ENCODE results near the gene RHBDD2.
"Not testable (repeated sequence)": the region's sequence is repeated elsewhere in the genome, so short reads cannot be mapped to it uniquely, and the experiment has no call there.

DNA sequence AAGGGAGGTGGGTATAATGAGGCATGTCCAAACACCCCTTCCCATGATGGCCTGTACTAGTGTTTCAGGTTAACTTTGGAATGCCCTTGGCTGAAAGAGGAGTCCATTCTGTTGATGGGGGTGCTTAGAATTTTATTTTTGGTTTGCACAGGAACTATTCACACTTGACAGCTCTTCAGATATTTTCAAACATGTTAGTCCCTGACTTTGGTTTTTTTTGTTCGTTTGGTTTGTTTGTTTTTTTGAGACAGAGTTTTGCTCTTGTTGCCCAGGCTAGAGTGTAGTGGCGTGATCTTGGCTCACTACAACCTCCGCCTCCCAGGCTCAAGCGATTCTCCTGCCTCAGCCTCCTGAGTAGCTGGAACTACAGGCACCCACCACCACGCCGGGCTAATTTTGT lies 33.7 kb upstream of the RHBDD2 start:
- TF ChIP-seq, protein P1, sequence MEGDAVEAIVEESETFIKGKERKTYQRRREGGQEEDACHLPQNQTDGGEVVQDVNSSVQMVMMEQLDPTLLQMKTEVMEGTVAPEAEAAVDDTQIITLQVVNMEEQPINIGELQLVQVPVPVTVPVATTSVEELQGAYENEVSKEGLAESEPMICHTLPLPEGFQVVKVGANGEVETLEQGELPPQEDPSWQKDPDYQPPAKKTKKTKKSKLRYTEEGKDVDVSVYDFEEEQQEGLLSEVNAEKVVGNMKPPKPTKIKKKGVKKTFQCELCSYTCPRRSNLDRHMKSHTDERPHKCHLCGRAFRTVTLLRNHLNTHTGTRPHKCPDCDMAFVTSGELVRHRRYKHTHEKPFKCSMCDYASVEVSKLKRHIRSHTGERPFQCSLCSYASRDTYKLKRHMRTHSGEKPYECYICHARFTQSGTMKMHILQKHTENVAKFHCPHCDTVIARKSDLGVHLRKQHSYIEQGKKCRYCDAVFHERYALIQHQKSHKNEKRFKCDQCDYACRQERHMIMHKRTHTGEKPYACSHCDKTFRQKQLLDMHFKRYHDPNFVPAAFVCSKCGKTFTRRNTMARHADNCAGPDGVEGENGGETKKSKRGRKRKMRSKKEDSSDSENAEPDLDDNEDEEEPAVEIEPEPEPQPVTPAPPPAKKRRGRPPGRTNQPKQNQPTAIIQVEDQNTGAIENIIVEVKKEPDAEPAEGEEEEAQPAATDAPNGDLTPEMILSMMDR (IDR thresholded peaks at IDR 0.05), result not testable (repeated sequence)
- TF ChIP-seq POLR2A, POLR2AphosphoS5 (IDR thresholded peaks at IDR 0.05): not testable (repeated sequence)
